Skeletal muscle satellite cell (primary cell): ENCODE data around the gene MYH9.
"Not testable (repeated sequence)": the region's sequence is repeated elsewhere in the genome, so short reads cannot be mapped to it uniquely, and the experiment has no call there.

Experiments used
- H3K27me3 ChIP-seq: 2 replicates; pipeline ENCODE4 v1.7.0; 2013; ENCODE audit warnings: low read length; ENCODE audit not compliant: control insufficient read depth, insufficient read depth
- H3K36me3 ChIP-seq: 2 replicates; pipeline ENCODE4 v1.7.0; 2013; ENCODE audit warnings: mild to moderate bottlenecking, control low read depth, low read length; ENCODE audit not compliant: insufficient read depth
- H3K4me1 ChIP-seq: 2 replicates; pipeline ENCODE4 v1.7.0; 2013; ENCODE audit warnings: low read length; ENCODE audit not compliant: control insufficient read depth, insufficient read depth
- H3K4me2 ChIP-seq: 2 replicates; pipeline ENCODE4 v1.7.0; 2013; ENCODE audit warnings: mild to moderate bottlenecking, low read length
- H3K4me3 ChIP-seq: 2 replicates; pipeline ENCODE4 v1.7.0; 2013; ENCODE audit warnings: low read length
- H3K9ac ChIP-seq: 2 replicates; pipeline ENCODE4 v1.7.0; 2013; ENCODE audit warnings: mild to moderate bottlenecking, low read depth, low read length, moderate library complexity
- H3K9me3 ChIP-seq: replicated peaks from 2 replicates; pipeline ENCODE4 v1.7.0; 2013; ENCODE audit warnings: mild to moderate bottlenecking, control low read depth, low read length

Gene MYH9

DNA sequence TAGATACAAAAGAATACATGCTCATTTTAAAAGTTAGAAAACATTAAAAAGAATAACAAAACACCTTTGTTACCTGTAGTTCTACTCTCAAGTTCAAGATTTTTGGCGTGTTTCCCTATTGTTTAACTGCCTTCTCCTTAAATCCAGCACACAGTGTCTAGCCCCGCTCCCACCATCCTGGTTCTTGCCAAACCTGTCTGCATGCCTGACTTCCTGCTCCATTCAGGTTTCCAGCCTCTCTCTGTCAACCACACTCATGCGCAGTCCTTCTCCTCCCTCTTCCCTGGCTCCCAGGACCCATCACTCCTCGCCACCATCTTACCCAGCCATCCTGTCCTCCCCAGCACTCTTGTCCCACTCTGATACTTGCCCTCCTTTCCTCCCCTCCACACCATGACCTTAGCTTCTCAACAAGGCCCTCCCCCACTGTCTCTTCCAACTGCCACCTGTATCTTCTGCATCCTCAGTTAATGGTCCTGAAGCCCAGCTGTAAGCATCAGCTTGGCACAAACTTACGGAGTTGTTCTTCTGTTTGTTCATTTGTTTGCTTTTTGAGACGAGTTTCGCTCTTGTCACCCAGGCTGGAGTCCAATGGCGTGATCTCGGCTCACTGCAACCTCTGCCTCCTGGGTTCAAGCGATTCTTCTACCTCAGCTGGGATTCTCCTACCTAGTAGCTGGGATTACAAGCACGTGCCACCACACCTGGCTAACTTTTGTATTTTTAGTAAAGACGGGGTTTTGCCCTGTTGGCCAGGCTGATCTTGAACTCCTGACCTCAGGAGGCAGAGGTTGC is 7.5 kb upstream of the MYH9 start:
- H3K4me2 ChIP-seq, result no peak overlapping the region
- no peaks in the 10 kb centered on the region for H3K9me3 ChIP-seq
- H3K9ac ChIP-seq, result no peak overlapping the region
- no peaks in the 10 kb centered on the region for H3K36me3 ChIP-seq
- no peak overlapping the region for H3K4me3 ChIP-seq
- no peaks in the 10 kb centered on the region for H3K27me3 ChIP-seq
- peaks cover 30% of the 10 kb centered on the region for H3K4me1 ChIP-seq

DNA sequence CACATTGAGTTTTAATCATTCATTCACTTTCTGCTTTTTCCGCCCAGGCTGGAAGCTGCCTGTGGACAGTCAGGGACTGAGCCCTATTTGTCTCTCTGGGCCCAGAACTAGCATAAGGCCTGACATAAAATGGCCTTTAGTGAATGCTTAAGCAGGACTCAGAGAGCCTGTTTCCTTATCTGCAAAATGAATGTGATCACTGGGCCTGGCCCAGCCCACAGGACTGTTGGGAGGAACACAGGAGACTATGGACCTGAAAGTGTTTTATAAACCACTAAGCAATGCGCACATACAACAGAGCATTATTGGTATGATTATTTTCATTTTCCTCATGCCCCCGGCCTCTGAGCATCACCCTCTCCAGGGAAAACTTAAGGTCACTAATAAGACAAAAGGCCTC is 3.9 kb upstream of the MYH9 start:
- H3K4me1 ChIP-seq, result peaks cover 14% of the 10 kb centered on the region
- peaks cover 3% of the 10 kb centered on the region for H3K36me3 ChIP-seq

DNA sequence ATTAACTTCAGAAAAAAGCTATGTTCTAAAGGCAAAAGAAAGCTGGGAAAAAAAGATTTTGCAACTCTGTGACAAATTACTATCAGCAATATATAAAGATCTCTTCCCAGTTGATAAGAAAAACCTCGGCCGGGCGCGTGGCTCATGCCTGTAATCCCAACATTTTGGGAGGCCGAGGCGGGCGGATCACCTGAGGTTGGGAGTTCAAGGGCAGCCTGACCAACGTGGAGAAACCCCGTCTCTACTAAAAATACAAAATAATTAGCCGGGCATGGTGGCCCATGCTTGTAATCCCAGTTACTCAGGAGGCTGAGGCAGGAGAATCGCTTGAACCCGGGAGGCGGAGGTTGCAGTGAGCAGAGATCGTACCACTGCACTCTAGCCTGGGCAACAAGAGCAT is 1.4 kb upstream of the MYH9 start:
- Histone ChIP-seq H3K4me1 (peaks cover 18% of the 10 kb centered on the region), H3K4me3 (peak overlapping the region; percentile 71), H3K9ac (peak overlapping the region; percentile 86), H3K36me3 (peaks cover 23% of the 10 kb centered on the region), H3K4me2 (peak overlapping the region; percentile 82)
- not testable (repeated sequence) for H3K9me3 ChIP-seq, H3K27me3 ChIP-seq

More for the DNA sequence above, 3.9 kb upstream of the MYH9 start:
- H3K9me3 ChIP-seq, result no peaks in the 10 kb centered on the region
- H3K4me3 ChIP-seq, result no peak overlapping the region
- H3K9ac ChIP-seq, result no peak overlapping the region
- H3K4me2 ChIP-seq, result no peak overlapping the region
- no peaks in the 10 kb centered on the region for H3K27me3 ChIP-seq

DNA sequence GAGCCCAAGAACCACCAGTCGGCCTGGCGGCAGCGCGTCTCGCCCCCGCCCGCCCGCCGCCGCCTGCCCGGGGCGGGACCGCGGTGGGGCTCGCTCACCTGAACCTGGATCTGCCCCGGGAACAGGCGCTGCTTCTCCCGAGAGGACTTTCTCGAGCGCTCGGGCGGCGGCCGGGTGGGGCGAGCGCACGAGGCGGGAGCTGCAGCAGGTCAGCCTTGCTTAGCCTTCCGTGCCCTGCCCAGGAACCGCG is 133 bp downstream of the MYH9 start:
- H3K9me3 ChIP-seq, result no peaks in the 10 kb centered on the region
- H3K4me2 ChIP-seq, result peak overlapping the region; percentile 93
- peak overlapping the region; percentile 93 for H3K4me3 ChIP-seq
- peaks cover 33% of the 10 kb centered on the region for H3K36me3 ChIP-seq
- H3K27me3 ChIP-seq, result no peaks in the 10 kb centered on the region
- peak overlapping the region; percentile 95 for H3K9ac ChIP-seq
- H3K4me1 ChIP-seq, result peaks cover 32% of the 10 kb centered on the region

DNA sequence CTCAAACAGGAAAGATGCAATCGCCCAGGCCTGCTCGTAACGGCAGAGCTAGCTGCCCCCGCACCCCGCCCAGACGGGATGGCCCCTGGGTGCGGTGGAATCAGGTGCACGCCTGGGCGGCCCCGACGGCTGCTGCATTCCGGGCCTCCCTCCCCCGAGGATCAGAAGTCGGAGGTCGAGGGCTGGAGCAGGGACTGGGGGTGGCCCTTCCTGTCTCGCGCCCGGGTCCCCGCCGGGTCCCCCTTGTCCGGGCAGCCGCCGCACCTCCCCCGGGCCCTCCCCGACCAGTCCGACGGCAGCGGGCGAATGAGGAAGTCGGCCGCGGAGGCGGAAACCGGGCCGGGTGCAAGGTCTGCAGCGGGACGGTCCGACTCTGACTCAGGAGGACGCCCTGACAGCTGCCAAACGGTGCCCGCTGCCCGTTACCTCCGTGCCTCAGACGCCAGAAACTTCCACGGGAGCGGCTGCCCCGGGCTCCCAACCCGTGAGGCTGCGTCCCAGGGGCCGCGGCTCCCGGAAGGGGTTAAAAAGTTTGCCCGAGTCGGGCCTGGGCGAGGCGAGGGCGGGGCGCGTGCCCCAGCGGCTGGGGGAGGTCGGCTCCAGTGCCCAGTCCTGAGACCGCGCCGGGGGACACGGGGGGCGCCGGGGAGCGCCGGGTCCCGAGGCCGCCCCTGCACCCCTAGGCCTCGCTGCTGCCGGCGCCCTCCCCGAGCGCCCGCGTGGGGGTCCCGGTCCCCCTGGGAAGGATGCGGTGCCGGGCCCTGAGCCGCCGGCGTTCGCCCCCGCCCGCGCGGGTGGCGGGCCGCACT is 663 bp downstream of the MYH9 start:
- Histone ChIP-seq H3K9me3 (no peaks in the 10 kb centered on the region), H3K36me3 (peaks cover 34% of the 10 kb centered on the region), H3K9ac (peak overlapping the region; percentile 95), H3K4me2 (peak overlapping the region; percentile 93), H3K4me3 (peak overlapping the region; percentile 93), H3K4me1 (peaks cover 32% of the 10 kb centered on the region), H3K27me3 (no peaks in the 10 kb centered on the region)

DNA sequence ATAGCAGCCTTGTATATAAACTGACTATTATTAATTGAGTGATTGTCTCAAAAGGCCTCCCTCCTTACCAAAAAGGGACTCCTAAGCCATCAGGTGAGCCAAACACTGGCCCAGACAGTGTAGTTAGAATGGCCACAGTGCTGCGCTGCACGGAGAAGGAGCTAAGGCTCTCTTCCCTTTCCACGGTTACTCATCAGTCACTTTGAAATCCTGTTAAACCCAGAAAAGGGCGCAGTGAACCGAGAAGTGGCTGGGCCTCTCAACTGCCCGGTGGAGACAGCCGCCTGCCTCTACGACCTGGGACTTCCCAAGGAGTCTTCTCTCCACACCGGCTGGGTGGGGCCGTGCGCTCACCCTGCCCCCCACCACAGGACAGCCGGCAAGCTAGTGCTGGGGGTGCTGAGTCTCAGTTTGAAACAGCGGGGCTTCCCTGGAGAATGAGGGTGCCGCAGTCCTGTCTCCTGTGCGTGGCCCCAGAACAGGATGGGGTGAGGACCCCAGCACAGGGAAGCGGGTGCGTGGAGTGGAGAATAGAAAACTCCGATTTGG is 1.3 kb downstream of the MYH9 start:
- H3K4me1 ChIP-seq, result peaks cover 34% of the 10 kb centered on the region
- H3K9me3 ChIP-seq, result no peaks in the 10 kb centered on the region
- no peaks in the 10 kb centered on the region for H3K27me3 ChIP-seq
- H3K4me2 ChIP-seq, result peak overlapping the region; percentile 93
- peaks cover 38% of the 10 kb centered on the region for H3K36me3 ChIP-seq
- H3K9ac ChIP-seq, result peak overlapping the region; percentile 95
- H3K4me3 ChIP-seq, result peak overlapping the region; percentile 93

DNA sequence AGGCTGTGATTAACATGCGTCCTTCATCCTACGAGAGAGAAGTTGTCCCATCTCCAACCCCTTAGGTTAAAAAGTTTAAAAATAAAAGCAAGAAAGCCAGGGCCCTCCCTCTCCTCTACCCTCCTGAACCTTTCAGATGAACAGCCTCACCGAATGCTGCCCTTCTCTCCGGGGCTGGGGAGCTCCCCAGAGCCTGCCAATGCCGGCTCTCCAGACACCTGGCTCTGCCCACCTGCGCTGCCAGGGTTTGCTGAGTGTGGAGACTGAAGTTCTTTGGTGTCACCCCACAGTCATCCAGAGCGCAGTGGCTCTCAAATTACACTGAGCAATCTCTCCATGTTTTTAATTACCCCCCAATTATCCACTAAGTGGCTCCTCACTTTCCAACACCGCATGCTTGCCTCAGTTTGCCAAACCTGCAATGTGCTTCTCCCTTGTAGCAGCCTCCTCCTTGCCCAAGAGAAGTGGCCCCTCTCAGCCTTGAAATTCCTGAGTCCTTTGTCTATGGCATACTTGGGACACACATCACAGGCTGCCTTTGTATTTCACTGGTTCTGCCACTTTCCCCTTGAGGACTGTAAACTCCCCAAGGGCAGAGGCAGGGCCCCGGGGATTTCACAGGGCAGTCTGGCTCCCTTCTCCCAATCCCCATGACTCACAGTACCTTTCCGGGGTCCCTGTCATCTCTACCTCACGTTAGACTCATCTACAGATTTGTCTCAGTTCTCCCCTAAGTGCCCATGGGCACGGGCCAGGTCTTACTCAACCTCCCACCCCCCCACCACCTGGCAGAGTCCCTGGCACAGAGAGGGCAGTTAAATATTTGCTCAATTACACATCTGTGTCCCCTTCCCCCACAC is 2.0 kb downstream of the MYH9 start:
- Histone ChIP-seq H3K4me1 (peaks cover 35% of the 10 kb centered on the region), H3K9ac (peak overlapping the region; percentile 95), H3K9me3 (no peaks in the 10 kb centered on the region), H3K4me3 (peak overlapping the region; percentile 93), H3K36me3 (peaks cover 44% of the 10 kb centered on the region), H3K4me2 (peak overlapping the region; percentile 93), H3K27me3 (no peaks in the 10 kb centered on the region)

DNA sequence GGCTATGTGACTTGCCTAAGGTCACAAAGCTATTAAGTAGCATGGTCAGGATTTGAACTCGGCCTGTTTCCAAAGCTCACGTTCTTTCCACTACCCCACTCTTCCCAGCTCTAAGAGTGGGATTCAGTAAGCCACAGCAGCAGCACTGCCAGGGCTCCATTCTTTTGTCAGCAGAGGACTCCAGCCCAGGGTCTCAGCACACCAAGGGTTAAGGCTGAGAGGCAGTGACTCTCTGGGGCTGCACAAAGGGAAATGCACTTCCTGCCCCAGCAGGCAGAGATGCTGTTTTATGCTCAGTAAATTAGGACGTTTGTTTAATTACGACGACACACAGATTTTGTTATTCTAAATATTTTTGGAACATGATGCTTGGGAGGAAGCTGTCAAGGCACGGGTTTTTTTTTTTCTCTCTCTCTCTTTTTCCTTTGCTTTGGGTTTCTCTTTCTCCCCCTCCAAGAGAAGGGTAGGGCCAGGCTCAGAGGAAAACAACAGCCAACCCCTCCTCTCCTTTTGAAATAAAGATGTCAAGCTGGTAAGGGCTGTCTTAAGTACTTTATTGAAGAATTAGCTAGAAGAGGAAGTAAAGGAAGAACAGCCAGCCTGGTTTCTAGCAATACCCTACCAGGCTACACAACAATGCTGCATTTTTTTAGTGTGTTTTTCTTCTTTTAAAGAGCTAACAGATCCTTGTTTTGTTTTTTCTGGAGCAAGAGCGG is 2.8 kb downstream of the MYH9 start:
- H3K4me3 ChIP-seq, result peak overlapping the region; percentile 93
- H3K4me1 ChIP-seq, result peaks cover 40% of the 10 kb centered on the region
- no peaks in the 10 kb centered on the region for H3K9me3 ChIP-seq
- H3K4me2 ChIP-seq, result peak overlapping the region; percentile 93
- H3K36me3 ChIP-seq, result peaks cover 50% of the 10 kb centered on the region
- peak overlapping the region; percentile 95 for H3K9ac ChIP-seq
- no peaks in the 10 kb centered on the region for H3K27me3 ChIP-seq

DNA sequence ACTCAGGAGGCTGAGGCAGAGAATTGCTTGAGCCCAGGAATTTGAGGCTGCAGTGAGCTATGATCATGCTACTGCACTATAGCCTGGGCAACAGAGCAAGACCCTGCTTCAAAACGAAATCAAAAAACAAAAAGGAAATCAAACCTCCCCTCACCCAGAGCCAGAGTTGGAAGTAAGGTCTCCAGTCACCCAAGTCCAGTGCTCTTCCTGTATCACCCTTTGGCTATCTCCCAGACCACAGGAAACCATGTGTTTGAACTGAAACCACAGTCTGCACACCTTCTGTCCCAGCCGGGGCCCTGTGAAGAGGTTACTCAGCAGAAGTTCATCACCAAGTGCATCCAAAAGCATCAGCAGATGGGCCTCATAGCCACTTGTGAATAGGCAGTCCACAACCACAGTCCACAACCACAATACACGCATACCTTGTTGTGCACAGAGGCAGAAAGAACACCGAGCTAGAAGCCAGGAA is 4.6 kb downstream of the MYH9 start:
- Histone ChIP-seq H3K4me1 (peaks cover 45% of the 10 kb centered on the region), H3K9me3 (no peaks in the 10 kb centered on the region)

DNA sequence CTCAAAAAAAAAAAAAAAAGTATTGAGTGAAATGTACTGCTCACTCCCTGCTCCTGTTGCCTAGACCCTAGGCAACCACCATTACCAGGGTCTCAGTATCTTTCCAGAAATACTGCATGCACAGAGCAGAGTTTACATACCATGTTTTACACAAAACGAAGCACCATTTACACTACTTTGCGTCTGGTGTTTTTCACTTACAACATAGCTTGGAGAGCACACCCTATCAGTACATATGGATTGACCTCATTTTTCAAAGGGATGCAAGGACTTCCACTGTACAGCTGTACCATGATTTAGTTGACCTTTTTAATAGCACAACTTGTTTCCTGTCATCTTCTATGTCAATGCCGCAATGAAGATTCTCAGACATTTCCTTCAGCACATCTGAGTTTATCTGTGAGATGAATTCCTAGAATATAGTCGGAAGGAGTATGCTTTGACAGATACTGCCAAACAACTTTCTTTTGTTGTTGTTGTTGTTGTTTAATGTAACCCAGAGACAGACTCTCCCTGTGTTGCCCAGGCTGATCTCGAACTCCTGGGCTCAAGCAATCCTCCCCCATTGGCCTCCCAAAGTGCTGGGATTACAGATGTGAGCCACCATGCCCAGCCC is 6.1 kb downstream of the MYH9 start:
- Histone ChIP-seq H3K4me1 (peaks cover 45% of the 10 kb centered on the region), H3K36me3 (peaks cover 74% of the 10 kb centered on the region), H3K9me3 (no peaks in the 10 kb centered on the region), H3K4me2 (no peak overlapping the region), H3K4me3 (no peak overlapping the region), H3K9ac (no peak overlapping the region), H3K27me3 (no peaks in the 10 kb centered on the region)

More for the DNA sequence above, 4.6 kb downstream of the MYH9 start:
- Histone ChIP-seq H3K4me2 (peak overlapping the region; percentile 43), H3K4me3 (peak overlapping the region; percentile 7), H3K36me3 (peaks cover 65% of the 10 kb centered on the region), H3K27me3 (no peaks in the 10 kb centered on the region), H3K9ac (no peak overlapping the region)
